ENCODE data around the gene ZNF521. TPM values are rescaled to one million over a fixed set of nuclear protein-coding genes. Genes with fewer than 3 reads are reported as not detected.

ZNF521 gene
- total RNA-seq, 1 experiment from 2014 or later, result not detected

DNA sequence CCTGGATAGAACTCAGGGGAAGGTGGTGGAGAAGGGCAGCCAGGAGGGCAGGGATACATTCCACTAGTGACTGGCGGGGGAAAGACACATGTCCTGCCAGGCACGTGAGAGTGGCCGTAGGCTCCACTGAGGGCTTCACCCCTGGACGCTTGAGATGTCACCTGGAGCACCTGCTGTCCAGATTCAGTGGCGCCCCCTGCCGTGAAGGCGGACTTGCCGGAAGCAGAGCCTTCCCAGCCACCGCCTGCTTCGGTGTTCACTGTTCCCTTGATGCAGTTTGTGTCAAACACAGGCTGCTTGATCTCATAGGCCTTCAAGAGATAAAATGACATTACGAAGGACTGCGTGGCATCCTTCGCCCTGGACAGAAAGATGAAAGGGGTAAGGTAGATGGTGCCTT, 335.3 kb downstream of the ZNF521 start:
- DNase-seq (ENCODE audit: low spot score), result no peak
- Histone ChIP-seq H3K27me3 (replicated peaks; ENCODE audit: insufficient read depth, low read depth, low read length, poor library complexity) (no peaks in the 10 kb centered on the region), H3K36me3 (ENCODE audit: insufficient read depth, low read length, poor library complexity, severe bottlenecking) (no peaks in the 10 kb centered on the region), H3K4me1 (ENCODE audit: insufficient read depth, low read length, poor library complexity, severe bottlenecking) (no peaks in the 10 kb centered on the region), H3K9me3 (ENCODE audit: low read depth, low read length, poor library complexity, severe bottlenecking) (peaks cover 4% of the 10 kb centered on the region), H3K4me3 (ENCODE audit: low read depth, low read length, poor library complexity, severe bottlenecking) (no peak overlapping the region), H3K27ac (ENCODE audit: low read depth, low read length, poor library complexity, severe bottlenecking) (no peak overlapping the region)
- ChIA-PET POLR2A (ENCODE audit: low non-redundant PET) (no interaction called here), CTCF (no interaction called here)
- TF ChIP-seq EZH2 (IDR thresholded peaks at IDR 0.05; ENCODE audit: borderline replicate concordance, low read depth, low read length, poor library complexity, severe bottlenecking), result no peak
- TF ChIP-seq, protein P1, sequence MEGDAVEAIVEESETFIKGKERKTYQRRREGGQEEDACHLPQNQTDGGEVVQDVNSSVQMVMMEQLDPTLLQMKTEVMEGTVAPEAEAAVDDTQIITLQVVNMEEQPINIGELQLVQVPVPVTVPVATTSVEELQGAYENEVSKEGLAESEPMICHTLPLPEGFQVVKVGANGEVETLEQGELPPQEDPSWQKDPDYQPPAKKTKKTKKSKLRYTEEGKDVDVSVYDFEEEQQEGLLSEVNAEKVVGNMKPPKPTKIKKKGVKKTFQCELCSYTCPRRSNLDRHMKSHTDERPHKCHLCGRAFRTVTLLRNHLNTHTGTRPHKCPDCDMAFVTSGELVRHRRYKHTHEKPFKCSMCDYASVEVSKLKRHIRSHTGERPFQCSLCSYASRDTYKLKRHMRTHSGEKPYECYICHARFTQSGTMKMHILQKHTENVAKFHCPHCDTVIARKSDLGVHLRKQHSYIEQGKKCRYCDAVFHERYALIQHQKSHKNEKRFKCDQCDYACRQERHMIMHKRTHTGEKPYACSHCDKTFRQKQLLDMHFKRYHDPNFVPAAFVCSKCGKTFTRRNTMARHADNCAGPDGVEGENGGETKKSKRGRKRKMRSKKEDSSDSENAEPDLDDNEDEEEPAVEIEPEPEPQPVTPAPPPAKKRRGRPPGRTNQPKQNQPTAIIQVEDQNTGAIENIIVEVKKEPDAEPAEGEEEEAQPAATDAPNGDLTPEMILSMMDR (conservative IDR thresholded peaks at IDR 0.05; ENCODE audit: low read depth, low read length), result no peak
- intact Hi-C loops (cut with micrococcal nuclease; ENCODE audit: unreplicated experiment), result no loop called here
- BruUV-seq (replicated peaks), result no TSS peak

DNA sequence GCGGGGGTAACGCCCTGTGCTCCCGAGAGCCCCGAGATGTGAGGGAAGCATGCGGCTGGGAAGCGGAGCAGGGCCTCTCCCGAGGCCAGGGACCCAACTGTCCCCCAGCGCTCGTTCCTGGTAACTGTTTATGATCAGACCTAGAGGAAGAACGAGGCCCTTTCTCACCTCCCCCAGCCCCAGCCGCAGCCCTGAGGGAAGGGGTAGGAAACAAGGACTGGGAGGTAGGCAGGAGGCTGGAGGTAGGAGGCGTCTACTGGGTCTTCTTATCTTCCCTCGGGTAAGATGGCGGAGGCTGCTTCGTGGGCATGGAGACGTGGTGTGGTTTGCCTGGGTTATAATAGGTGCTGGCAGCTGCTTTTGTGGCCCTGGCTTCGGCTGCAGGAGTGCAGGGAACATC, 335.8 kb downstream of the ZNF521 start:
- intact Hi-C loops (cut with micrococcal nuclease; ENCODE audit: unreplicated experiment), result no loop called here
- no peak overlapping the region for H3K4me3 ChIP-seq (ENCODE audit: low read depth, low read length, poor library complexity, severe bottlenecking)
- H3K27me3 ChIP-seq (replicated peaks; ENCODE audit: insufficient read depth, low read depth, low read length, poor library complexity), result no peaks in the 10 kb centered on the region
- H3K27ac ChIP-seq (ENCODE audit: low read depth, low read length, poor library complexity, severe bottlenecking), result no peak overlapping the region
- H3K36me3 ChIP-seq (ENCODE audit: insufficient read depth, low read length, poor library complexity, severe bottlenecking), result no peaks in the 10 kb centered on the region
- ChIA-PET CTCF (no interaction called here), POLR2A (ENCODE audit: low non-redundant PET) (no interaction called here)
- no peak for DNase-seq (ENCODE audit: low spot score)
- H3K4me1 ChIP-seq (ENCODE audit: insufficient read depth, low read length, poor library complexity, severe bottlenecking), result no peaks in the 10 kb centered on the region
- peaks cover 4% of the 10 kb centered on the region for H3K9me3 ChIP-seq (ENCODE audit: low read depth, low read length, poor library complexity, severe bottlenecking)
- BruUV-seq (replicated peaks), result no TSS peak
- TF ChIP-seq EZH2 (IDR thresholded peaks at IDR 0.05; ENCODE audit: borderline replicate concordance, low read depth, low read length, poor library complexity, severe bottlenecking), result no peak
- TF ChIP-seq, protein P1 (conservative IDR thresholded peaks at IDR 0.05; ENCODE audit: low read depth, low read length), result no peak
